Upper lobe of left lung (tissue), 4 donors: ENCODE data around the gene GPC1.

Experiments
- EP300 ChIP-seq, 4 donors: sonication (generic); formaldehyde crosslinking; IDR thresholded peaks; one replicate each; pipeline ENCODE4 v1.5.1; 2017; ENCODE audit warnings: antibody characterized with exemption in 4 of 4, control low read depth in 2 of 4
- POLR2A ChIP-seq, 4 donors: fragments of 450-650 bp; IDR thresholded peaks; one replicate each; pipeline ENCODE4 v1.5.1; 2016 to 2017; ENCODE audit warnings: antibody characterized with exemption in 4 of 4, mild to moderate bottlenecking in 2 of 4
- POLR2AphosphoS5 ChIP-seq, 2 donors: sonication (generic); formaldehyde crosslinking; IDR thresholded peaks; one replicate each; pipeline ENCODE4 v1.5.1; 2017; ENCODE audit warnings: antibody characterized with exemption in 2 of 2
- TF ChIP-seq, protein P1 (sequence below), 6 experiments: fragments of 450-650 bp in 4 of 6; fragments of 200-600 bp in 2 of 6; sonication (generic) in 2 of 6; IDR thresholded peaks; one replicate each; pipeline ENCODE4 v1.5.1; 2016 to 2019; ENCODE audit warnings: antibody characterized with exemption in 6 of 6

DNA sequence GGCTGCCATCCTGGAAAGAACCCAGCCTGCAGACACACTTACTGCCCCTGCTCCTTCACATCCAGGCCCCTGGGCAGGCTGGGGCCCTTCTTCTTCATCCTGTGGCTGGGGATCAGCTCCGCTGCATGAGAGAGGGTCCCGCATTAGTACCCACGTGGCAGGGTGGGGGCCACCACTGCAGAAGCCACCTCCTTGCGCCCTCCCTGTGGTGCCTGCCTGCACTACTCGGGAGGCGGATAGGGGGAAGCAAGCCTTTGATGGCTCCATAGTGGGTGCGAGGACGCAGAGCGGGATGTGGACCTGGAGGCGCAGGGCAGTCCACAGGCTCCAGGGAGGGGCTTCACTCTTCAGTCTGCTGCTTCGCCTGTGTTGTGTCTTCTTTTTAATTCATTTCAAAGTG, 46.7 kb downstream of the GPC1 start:
- TF ChIP-seq, protein P1, sequence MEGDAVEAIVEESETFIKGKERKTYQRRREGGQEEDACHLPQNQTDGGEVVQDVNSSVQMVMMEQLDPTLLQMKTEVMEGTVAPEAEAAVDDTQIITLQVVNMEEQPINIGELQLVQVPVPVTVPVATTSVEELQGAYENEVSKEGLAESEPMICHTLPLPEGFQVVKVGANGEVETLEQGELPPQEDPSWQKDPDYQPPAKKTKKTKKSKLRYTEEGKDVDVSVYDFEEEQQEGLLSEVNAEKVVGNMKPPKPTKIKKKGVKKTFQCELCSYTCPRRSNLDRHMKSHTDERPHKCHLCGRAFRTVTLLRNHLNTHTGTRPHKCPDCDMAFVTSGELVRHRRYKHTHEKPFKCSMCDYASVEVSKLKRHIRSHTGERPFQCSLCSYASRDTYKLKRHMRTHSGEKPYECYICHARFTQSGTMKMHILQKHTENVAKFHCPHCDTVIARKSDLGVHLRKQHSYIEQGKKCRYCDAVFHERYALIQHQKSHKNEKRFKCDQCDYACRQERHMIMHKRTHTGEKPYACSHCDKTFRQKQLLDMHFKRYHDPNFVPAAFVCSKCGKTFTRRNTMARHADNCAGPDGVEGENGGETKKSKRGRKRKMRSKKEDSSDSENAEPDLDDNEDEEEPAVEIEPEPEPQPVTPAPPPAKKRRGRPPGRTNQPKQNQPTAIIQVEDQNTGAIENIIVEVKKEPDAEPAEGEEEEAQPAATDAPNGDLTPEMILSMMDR (IDR thresholded peaks at IDR 0.05), result no peak
- TF ChIP-seq EP300 (IDR thresholded peaks at IDR 0.05), result no peak
- no peak for TF ChIP-seq POLR2A (IDR thresholded peaks at IDR 0.05)
- no peak for TF ChIP-seq POLR2AphosphoS5 (IDR thresholded peaks at IDR 0.05)
